ENCODE data around the gene ZCCHC14.
"Not testable (repeated sequence)": the region's sequence is repeated elsewhere in the genome, so short reads cannot be mapped to it uniquely, and the experiment has no call there.

ZCCHC14 gene

DNA sequence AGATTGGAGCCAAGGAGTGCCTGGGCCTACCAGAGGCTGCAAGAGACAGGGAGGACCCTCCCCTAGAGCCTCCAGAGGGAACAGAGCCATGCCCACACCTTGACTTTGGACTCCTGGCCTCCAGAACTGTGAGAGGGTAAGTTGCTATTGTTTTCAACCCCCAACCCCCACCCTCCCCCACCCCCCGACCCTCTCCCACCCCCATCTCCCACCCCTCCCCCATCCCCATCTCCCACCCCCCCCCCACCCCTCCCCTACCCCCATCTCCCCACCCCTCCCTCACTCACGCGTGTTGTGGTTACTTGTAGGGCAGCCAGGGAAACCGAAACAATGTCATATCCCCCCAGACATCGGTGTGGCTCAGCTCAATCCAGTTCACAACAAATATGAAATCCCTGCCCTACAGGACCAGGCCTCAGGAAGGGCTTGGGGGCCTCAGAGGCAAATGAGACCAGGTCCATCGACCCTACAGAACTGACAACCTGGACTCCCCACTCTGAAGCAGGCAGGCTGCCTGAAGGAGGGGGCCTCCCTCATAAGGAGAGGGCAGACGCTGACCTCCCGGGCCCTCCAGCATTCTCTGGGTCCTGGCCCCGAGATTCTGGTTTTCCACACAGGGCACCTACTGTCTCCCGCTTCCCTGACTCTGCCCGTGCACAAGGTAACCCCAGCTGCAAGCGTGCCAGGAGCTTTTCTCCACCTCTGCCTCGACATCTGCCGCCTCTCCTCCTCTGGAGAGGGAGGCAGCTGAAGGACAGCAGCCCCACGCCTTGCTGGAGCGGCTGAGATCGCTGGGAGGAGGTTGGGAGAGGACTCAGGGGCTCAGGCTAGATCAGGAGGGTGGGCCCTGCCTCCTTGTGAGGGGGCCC, 3.0 kb upstream of the ZCCHC14 start:
- DNase-seq: no peak

- no peak for DNase-seq
Measured at GRCh38 chr16:87493608-87494280, 920 bp upstream of the ZCCHC14 start.

- DNase-seq: no peak
Measured at GRCh38 chr16:87492291-87492630, 563 bp downstream of the ZCCHC14 start.

DNA sequence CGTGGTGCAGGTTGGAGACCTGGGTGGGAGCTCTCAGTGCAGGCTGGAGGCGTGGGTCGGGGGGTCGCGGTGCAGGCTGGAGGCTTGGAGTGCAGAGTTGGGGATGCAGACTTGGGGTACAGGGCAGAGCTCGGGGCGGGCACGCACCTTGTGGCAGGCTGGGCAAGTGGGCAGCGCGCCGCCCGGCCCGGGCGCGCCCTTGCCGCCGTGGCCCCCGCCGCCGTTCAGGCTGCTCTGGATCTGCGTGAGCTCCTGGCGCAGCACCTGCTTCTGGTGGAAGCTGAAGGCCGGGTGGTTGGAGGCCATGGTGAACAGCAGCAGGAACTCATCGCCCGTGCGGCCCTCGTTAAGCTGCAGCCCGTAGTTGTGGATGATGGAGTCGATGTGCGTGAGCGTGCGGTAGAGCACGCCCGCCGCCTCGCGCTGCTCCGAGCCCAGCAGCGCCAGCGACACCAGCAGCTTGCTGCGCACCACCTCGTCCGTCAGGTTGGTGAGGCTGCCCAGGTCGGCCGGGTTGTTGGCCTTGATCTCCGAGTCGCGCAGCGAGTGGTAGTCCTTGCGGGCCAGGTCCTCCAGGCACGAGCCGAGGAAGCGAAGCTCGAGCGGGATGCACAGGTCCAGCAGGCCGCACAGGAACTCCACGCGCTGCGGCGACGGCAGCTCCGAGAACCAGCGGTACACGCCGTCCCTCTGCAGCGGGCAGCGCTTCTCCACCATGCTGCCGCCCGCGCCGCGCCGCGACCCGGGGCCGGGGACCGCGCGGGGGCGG, 1.1 kb downstream of the ZCCHC14 start:
- DNase-seq: peak; percentile 58

DNA sequence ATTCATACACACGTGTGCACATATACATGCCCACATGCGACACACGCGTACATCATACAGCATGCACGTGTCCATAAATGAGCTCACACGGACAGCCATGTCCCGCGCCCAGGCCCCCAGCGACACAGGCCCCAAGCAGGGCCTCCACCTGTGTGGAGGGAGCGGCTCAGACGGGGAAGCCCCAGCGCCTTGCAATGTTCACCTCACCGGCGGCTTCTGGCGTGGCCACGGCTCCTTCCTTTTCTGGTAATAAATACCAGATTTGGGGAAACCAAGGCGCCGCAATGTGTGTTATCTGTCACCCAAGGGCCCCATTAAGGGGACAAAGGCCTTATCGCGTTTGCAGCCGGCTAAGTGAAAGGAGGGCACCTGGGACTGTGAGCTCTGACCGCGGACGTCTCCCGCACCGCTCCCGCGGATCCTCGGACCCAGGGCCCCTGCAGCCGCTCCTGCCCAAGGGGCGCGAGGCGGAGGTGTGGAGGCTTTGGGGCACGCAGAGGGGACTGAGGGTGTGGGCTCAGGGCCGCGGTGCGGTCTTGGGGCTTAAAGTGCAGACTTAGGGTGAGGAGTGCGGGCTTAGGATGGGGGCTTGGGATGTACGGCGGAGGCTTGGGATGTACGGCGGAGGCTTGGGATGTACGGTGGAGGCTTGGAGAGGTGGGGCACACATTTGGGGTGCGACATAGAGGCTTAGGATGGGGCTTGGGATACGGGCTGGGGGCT, 1.9 kb downstream of the ZCCHC14 start:
- DNase-seq: peak; percentile 47

GRCh38 chr16:87490096-87490798, 2.6 kb downstream of the ZCCHC14 start:
- DNase-seq: no peak

DNA sequence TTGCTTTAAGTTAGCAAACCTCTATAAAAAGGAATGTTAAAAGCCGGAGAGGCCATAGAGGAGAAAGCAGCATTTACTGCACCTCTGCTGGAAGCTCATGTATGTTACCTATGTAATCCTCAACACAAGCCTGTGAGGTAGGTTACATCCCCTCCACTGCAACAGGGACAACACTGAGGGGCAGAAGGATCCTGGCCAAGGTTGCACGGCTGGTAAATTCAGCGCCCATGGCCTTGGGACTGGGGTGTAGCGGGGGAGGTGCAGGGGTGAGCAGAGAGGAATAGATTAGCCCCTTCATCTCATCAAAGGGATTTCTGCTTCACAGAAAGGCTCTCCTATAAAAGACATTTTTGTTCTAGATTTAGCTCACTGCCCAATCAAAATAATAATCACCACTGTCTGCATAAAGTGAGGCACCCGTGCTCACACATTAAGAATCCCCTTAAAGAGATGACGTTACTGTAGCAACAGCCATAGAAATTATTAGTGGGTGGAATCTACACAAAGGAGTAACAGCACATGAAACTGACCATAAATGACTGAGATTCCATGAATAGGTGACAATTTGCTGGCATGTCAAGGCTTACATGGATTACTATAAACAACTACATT, 3.3 kb downstream of the ZCCHC14 start:
- DNase-seq: no peak

GRCh38 chr16:87488960-87489359, 3.9 kb downstream of the ZCCHC14 start:
- not testable (repeated sequence) for DNase-seq

GRCh38 chr16:87487361-87487924, 5.4 kb downstream of the ZCCHC14 start:
- no peak for DNase-seq

DNA sequence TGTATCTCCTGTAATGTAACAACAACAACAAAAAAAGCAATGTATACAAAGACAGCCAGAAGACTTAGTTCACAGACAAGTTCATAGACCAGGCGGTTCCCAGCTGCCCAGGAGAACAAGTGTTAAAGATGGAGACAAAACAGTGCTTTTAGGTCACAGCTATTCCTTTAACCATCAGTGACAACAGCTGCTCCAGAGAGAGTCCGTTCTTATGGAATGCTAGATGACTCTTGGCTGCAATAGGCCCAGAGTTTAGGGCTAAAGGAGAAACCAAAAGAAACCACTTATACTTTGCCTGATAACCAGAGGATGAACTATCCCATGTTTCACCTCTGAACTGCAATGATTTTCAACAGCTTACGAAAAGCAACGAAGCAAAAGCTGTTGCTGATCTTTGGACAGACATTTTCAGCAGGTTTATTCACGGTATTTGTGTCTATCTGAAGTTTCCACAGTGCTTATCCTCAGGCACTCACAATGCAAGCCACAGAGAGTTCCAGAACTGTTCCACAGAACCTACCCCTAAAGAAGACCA, 6.0 kb downstream of the ZCCHC14 start:
- no peak for DNase-seq

- DNase-seq: no peak
Measured at GRCh38 chr16:87486282-87486681, 6.5 kb downstream of the ZCCHC14 start.

DNA sequence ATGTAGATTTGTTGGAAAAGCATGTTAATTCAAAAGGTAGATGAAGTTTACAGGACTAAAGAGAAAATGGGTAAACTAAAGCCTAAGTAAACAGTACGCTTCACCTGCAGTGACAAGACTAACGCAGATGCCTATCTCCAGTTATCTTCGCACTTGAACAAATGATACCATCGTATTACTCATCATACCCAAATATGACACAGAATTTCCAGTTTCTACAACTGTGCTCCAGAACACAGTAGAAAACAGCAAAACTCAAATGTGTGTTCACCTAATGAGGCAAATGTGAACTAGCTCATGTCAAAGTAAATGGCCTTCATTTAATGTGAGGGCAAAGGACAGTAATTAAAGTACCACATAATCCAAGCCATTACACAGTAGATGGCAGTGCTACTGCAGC, 7.0 kb downstream of the ZCCHC14 start:
- peak; percentile 5 for DNase-seq

GRCh38 chr16:87484487-87485331, 8.1 kb downstream of the ZCCHC14 start:
- peak; percentile 41 for DNase-seq

- no peak for DNase-seq
Measured at GRCh38 chr16:87483481-87483880, 9.3 kb downstream of the ZCCHC14 start.

- DNase-seq: not testable (repeated sequence)
Measured at GRCh38 chr16:87482670-87483069, 10.2 kb downstream of the ZCCHC14 start.

- no peak for DNase-seq
Measured at GRCh38 chr16:87482266-87482665, 10.6 kb downstream of the ZCCHC14 start.

DNA sequence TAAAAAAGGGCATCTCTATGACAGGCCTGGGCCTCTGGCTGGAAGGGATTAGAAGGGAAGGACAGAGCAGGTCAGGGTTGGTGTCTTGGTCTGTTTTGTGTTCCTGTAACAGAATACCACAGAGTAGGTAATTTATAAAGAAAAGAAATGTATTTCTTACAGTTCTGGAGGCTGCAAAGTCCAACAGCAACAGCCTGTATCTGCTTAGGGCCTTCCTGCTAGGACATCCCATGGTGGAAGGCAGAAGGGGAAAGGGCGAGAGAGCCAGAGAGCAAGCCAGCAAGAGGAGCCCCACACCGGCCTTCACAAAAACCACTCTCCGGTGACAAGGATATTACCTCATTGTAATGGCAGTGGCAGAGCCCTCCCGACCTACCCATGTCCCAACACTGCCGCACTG, 11.1 kb downstream of the ZCCHC14 start:
- DNase-seq: not testable (repeated sequence)

DNA sequence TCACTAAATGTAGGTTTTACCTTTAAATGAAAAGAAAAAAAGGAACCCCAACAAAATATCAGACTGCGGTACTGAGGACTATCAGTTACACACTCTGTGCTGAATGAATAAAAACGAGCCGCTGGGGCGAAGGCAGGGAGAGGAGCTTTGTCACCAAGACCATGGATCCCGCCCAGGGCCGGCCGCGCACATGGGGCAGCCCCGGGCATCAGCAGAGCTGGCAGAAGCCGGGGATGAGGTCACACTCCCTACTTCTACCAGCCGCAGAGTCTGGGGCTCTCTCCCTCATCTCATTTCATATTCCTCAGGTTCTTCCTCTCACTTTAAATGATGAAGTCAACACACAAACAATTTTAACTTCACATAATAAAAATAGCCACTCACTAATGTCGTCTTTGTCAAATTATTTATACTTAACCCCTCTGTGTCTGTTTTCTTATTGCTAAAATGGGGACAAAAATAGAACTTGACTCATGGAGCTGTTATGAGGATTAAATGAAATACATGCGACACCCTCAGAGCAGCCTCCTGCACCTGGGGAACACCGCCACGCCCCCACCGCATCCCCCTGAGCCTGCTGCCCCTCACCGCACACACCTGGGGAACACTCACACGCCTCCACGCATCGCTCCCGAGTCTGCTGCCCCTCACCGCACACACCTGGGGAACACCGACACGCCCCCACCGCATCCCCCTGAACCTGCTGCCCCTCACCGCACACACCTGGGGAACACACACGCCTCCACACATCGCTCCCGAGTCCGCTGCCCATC, 15.4 kb downstream of the ZCCHC14 start:
- DNase-seq: not testable (repeated sequence)

GRCh38 chr16:87474566-87474996, 18.2 kb downstream of the ZCCHC14 start:
- DNase-seq: no peak

Data from eye (tissue), 1 donor.